GM12864 (cell line): ENCODE data around the gene NFYC.
A peak's percentile ranks its signal among the peaks of the same experiment; 100 is the strongest.

Experiments
- DNase-seq: peaks from one replicate; pipeline ENCODE4 v3.0.0-alpha.2; 2011; ENCODE audit warnings: low read depth
- H3K4me3 ChIP-seq: 2 replicates; pipeline ENCODE4 v1.5.1; 2011; ENCODE audit warnings: mild to moderate bottlenecking, low read depth, low read length, control low read depth
- TF ChIP-seq, protein P1 (sequence below): IDR thresholded peaks from 2 replicates; pipeline ENCODE4 v1.5.1; 2011; ENCODE audit warnings: low read depth, mild to moderate bottlenecking, moderate library complexity, low read length, control low read depth, inconsistent platforms; ENCODE audit errors: missing control alignments

The NFYC gene

DNA sequence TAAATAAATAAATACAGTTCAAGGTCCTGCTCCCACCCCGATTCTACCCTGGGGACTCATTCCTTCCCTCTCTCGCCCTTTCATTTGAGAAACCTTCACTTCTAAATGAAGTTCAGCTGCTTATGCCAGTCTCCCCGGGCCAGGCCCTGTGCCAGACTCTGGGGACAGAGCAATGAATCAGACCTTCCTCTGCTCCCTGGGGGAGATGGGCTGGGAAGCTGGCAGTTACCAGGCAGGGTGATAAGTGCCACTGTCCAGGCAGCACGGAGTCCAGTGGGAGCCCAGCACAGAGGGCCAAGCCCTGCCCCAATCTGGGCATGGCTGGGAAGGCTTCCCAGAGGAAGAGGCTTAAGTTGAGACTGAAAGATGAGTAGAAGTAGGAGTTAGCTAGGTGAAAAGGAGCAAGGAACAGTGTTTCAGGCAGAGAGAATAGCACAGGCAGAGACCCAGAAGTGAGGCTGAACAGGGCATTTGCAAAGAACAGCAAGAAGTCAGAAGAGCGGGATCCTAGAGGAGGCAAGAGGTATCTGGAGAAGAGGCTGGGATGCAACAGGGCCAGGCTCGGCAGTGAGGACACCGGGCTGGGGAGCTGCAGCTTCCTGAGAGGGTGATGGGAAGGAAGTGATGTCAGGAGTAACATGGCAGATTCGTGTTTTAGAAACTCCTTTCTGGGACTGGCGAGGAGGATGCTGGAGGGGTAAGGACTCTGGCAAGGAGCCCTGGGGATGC is 105.6 kb downstream of the NFYC start:
- TF ChIP-seq, protein P1, sequence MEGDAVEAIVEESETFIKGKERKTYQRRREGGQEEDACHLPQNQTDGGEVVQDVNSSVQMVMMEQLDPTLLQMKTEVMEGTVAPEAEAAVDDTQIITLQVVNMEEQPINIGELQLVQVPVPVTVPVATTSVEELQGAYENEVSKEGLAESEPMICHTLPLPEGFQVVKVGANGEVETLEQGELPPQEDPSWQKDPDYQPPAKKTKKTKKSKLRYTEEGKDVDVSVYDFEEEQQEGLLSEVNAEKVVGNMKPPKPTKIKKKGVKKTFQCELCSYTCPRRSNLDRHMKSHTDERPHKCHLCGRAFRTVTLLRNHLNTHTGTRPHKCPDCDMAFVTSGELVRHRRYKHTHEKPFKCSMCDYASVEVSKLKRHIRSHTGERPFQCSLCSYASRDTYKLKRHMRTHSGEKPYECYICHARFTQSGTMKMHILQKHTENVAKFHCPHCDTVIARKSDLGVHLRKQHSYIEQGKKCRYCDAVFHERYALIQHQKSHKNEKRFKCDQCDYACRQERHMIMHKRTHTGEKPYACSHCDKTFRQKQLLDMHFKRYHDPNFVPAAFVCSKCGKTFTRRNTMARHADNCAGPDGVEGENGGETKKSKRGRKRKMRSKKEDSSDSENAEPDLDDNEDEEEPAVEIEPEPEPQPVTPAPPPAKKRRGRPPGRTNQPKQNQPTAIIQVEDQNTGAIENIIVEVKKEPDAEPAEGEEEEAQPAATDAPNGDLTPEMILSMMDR = no peak
- H3K4me3 ChIP-seq = no peak overlapping the region
- DNase-seq = no peak

DNA sequence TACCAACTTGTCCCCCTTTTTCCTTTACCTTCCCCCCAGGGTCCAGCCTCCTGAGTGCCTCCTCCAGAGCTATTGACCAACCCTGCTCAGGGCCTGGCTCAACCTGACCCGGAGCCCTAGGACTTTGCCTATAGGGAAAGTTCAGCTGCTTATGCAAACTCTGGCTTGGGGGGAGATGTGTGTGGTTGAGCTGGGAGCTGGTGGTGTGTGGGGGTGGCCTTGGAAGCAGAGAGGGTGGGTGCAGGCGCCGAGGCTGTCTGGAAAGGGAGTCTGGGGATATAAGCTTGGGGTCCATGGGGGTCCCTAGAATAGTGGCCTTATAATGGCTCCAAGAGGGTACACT is 106.1 kb downstream of the NFYC start:
- TF ChIP-seq, protein P1 = no peak
- no peak for DNase-seq
- H3K4me3 ChIP-seq = no peak overlapping the region

DNA sequence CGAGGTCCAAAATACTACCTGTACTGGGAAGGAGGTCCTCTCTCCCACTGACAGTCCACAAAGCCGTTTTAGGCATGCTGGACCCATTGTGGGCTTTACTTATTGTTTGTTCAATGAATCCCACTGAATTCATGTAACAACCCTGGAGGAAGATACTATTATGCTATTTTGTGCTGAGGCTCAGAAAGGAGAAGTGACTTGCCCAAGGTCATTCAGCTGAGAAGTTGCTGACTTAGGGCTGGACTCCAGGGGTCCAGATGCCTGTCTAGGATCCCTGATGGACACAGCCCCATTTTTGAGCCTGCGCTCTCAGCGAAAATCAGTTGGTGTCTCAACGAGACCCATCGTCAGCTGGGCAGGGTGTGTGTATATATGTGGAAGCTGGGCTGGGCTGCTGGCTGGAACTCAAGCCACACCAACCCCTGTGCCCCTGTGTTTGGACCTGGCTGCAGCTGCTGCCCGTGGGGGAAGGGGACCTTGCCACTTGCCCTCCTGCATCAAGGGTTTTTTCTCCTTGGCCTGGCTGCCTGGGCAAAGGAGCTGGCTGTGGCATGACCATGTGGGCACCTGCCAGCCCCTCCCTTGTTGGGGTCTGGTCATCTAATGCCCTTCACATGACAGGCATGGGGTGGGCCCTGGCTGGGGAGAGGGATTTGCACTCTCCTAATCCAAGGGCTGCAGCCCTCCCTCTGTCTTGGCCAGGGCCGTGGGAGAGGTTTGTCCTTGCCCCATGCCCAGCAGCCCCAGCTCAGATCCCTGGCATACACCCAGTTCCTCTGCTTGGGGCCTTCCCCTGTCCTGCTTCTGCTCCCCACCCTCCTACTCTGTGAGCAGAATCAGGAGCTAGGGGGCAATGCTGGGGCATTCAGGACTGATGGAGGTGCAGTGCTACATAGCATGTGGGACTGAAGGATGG is 107.1 kb downstream of the NFYC start:
- no peak for DNase-seq
- H3K4me3 ChIP-seq = no peak overlapping the region
- TF ChIP-seq, protein P1 = no peak

DNA sequence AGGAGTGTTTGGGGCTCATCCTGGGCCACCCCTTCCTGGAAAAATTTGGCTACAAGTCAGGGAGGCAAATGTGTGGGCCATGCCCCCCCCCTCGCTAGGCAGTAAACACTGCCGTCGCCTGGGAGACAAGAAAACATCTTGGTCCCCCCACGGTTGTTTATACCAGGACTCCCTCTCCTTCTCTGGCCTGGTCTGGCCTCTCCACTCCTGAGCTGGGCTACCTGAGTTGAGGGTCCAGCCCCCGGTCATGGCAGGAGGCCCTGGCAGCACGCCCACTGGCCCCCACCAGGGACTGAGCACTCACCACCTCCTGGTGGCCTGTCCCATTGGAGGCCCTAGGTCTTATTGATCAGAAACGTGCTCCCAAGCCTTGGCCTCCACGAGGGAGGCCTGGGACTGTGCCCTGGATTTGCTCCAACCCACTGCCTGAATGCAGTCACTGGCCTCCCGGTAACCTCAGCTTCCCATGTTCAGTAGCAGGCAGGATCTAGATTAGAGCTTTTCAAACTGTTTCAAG is 107.9 kb downstream of the NFYC start:
- no peak for DNase-seq
- no peak overlapping the region for H3K4me3 ChIP-seq
- TF ChIP-seq, protein P1 = no peak

DNA sequence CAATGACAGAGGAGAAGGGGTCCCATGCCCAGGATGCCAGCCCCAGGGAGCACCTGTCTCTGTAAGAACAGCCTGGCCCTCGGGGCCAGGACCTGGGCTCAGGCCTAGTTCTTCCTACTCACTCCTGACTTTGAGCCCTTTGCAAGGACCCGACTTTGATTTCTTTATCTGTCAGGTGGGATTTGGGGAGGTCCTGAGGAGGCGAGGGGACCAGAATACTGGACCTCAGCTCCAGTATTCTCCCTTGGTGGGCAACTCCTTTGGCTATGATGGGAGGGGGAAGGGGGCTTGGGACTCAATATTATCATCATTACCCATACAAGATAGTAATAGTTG is 110.2 kb downstream of the NFYC start:
- TF ChIP-seq, protein P1 = no peak
- DNase-seq = no peak
- peak overlapping the region; percentile 35; the same call in 1 of the 2 replicates for H3K4me3 ChIP-seq

- H3K4me3 ChIP-seq = peak overlapping the region; percentile 35
- TF ChIP-seq, protein P1 = no peak
- peak; percentile 37 for DNase-seq
Measured at GRCh38 chr1:40802078-40802741, 110.7 kb downstream of the NFYC start.
